ENCODE measurements around the gene FBXL3. TPM values are rescaled to one million over a fixed set of nuclear protein-coding genes. Genes with fewer than 3 reads are reported as not detected.

FBXL3 gene
- total and polyA plus RNA-seq, 2 of the 8 experiments (the other 6 are each of a cell fraction or from before 2014, with no cell fraction given) = 4.9 to 14.9 TPM

DNA sequence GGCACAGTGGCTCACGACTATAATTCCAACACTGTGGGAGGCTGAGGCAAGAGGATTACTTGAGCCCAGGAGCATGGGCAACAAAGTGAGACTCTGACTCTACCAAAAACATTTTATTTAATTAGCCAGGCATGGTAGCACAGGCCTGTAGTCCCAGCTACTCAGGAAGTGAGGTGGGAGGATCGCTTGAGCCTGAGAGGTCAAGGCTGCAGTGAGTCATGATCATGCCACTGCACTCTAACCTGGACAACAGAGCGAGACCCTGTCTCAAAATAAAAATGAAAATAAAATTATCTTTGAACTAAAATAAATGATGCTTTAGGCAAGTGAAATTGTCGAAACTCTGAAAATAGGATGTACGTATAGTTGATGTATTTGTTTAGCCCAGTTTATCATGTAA lies 43.3 kb downstream of the FBXL3 start:
- Histone ChIP-seq H3K79me2 (ENCODE audit: control insufficient read depth in 1 of 2, insufficient read depth in 2 of 2, low read length in 2 of 2) (no peaks in the 10 kb centered on the region), H3K9me3 (ENCODE audit: insufficient read depth in 2 of 2, low read depth in 1 of 2, low read length in 1 of 2) (no peaks in the 10 kb centered on the region), H3K9ac (replicated peaks in 1 of 4; ENCODE audit: extremely low read depth in 1 of 4, low read depth in 3 of 4, low read length in 3 of 4) (no peak overlapping the region), H3K79me1 (ENCODE audit: low read depth, low read length) (no peaks in the 10 kb centered on the region), H3K4me3 (ENCODE audit: extremely low read depth in 1 of 4, insufficient read depth in 2 of 4, low read depth in 3 of 4, low read length in 4 of 4) (no peak overlapping the region), H4K20me1 (replicated peaks in 1 of 2; ENCODE audit: control insufficient read depth in 1 of 2, insufficient read depth in 2 of 2, low read length in 2 of 2) (no peaks in the 10 kb centered on the region), H3K4ac (replicated peaks; ENCODE audit: insufficient read length, low read depth, low read length) (no peak overlapping the region), H3K14ac (ENCODE audit: insufficient read length) (no peak overlapping the region), H2BK20ac (ENCODE audit: low read length) (no peak overlapping the region), H3K4me2 (ENCODE audit: insufficient read depth in 1 of 2, low read depth in 2 of 2, low read length in 2 of 2) (no peak overlapping the region), H3K27me3 (replicated peaks in 1 of 4; ENCODE audit: control insufficient read depth in 3 of 4, extremely low read depth in 1 of 4, insufficient read depth in 3 of 4, low read length in 3 of 4) (no peaks in the 10 kb centered on the region), H3K18ac (ENCODE audit: extremely low read depth, low read length) (no peak overlapping the region), H4K5ac (ENCODE audit: insufficient read length, low read depth, low read length) (no peak overlapping the region), H2BK120ac (replicated peaks; ENCODE audit: low read depth, low read length) (no peak overlapping the region), H2AK5ac (ENCODE audit: low read depth, low read length) (no peak overlapping the region), H2BK15ac (ENCODE audit: low read length) (no peak overlapping the region), H3K23me2 (ENCODE audit: low read depth, low read length) (no peaks in the 10 kb centered on the region), H3K36me3 (ENCODE audit: control insufficient read depth in 2 of 4, insufficient read depth in 4 of 4, low read length in 3 of 4) (no peaks in the 10 kb centered on the region), H3K4me1 (replicated peaks in 1 of 4; ENCODE audit: control insufficient read depth in 3 of 4, insufficient read depth in 4 of 4, low read length in 3 of 4) (no peaks in the 10 kb centered on the region), H3K27ac (ENCODE audit: low read depth, low read length) (no peak overlapping the region), H4K8ac (ENCODE audit: extremely low read depth, insufficient read depth, low read length) (no peak overlapping the region), H2BK5ac (ENCODE audit: low read depth, low read length) (no peak overlapping the region), H4K91ac (replicated peaks; ENCODE audit: insufficient read length, low read length) (no peak overlapping the region), H2BK12ac (ENCODE audit: low read depth, low read length) (no peak overlapping the region), H2AFZ (ENCODE audit: low read length) (no peak overlapping the region), H3K23ac (ENCODE audit: insufficient read length) (no peak overlapping the region), H3K56ac (replicated peaks; ENCODE audit: insufficient read length, low read depth, low read length) (no peak overlapping the region)
- POLR2A ChIA-PET (ENCODE audit: partially characterized antibody) = no interaction called here
- TF ChIP-seq SAP30 (IDR thresholded peaks at IDR 0.05; ENCODE audit: insufficient read depth, insufficient replicate concordance, low read length) (no peak), SP2 (IDR thresholded peaks at IDR 0.05; ENCODE audit: low read length) (no peak), E2F6 (IDR thresholded peaks at IDR 0.05) (no peak), RXRA (IDR thresholded peaks at IDR 0.05; ENCODE audit: insufficient read depth, low read depth, low read length) (no peak), CHD1 (IDR thresholded peaks at IDR 0.05; ENCODE audit: low read depth, low read length) (no peak), ASH2L (IDR thresholded peaks at IDR 0.05; ENCODE audit: low read length) (no peak), HDAC6 (IDR thresholded peaks at IDR 0.05; ENCODE audit: low read depth, low read length) (no peak), CBX8 (IDR thresholded peaks at IDR 0.05; ENCODE audit: borderline replicate concordance, low read depth, low read length) (no peak), USF2 (IDR thresholded peaks at IDR 0.05; ENCODE audit: low read length) (no peak), POU5F1 (IDR thresholded peaks at IDR 0.05; ENCODE audit: low read depth, low read length) (no peak), SIX5 (IDR thresholded peaks at IDR 0.05; ENCODE audit: low read depth, low read length) (no peak), TAF1 (IDR thresholded peaks at IDR 0.05; ENCODE audit: low read depth, low read length) (no peak), ATF3 (IDR thresholded peaks at IDR 0.05; ENCODE audit: insufficient read depth, low read depth, low read length) (no peak)
- 83% methylated on average over 5 of the region's 5 CpGs; no CpG with 5 or more reads in 1 of the 2 experiments for WGBS, 2 experiments (ENCODE audit: extremely low coverage in 1 of 2, insufficient coverage in 1 of 2, insufficient read length in 1 of 2, insufficient replicate concordance in 2 of 2, low coverage in 1 of 2, low lambda C conversion rate in 2 of 2, missing lambda C conversion rate in 1 of 2)
- DNase-seq (ENCODE audit: low read depth in 1 of 2, low spot score in 2 of 2) (no peak), FAIRE-seq (no peak)
- CTCF ChIA-PET (ENCODE audit: partially characterized antibody) = interaction anchor here (4.0 kb wide), 1 partner anchor 18 kb away, joined by 20 read pairs; no protein-coding TSS in a partner anchor
